NCI-H2107 (cell line): ENCODE measurements around the gene CPNE9.
"Not testable (repeated sequence)": the region's sequence is repeated elsewhere in the genome, so short reads cannot be mapped to it uniquely, and the experiment has no call there.

Experiments
- DNase-seq: peaks from one replicate; lab custom pipeline; 2025; lab: John Stamatoyannopoulos, UW

The CPNE9 gene

GRCh38 chr3:9748031-9748430 lies 44.4 kb downstream of the CPNE9 start:
- DNase-seq = no peak

DNA sequence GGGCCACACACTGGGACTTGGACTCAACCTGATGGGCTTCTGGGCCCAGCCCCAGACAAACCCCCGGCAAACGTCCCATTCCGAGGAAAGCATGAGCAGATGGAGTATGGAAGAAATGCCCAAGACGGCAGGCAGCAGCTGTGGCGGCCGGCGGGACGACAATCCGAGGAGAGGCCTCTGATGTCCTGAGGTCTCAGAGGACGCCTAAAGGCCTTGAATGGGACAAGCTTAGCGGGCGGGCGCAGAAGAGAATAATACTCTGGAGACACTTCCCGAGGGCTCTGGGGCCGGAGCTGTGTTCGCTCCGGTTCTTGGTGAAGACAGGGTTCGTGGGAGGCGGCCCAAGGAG lies 45.6 kb downstream of the CPNE9 start:
- DNase-seq = no peak

- peak; percentile 83 for DNase-seq
Observed at GRCh38 chr3:9749645-9750555, 46.3 kb downstream of the CPNE9 start, which contains the start of gene OGG1. TSS of gene OGG1 (plus strand) at chr3:9749952. CDS start at chr3:9750287, 335 bp downstream.

DNA sequence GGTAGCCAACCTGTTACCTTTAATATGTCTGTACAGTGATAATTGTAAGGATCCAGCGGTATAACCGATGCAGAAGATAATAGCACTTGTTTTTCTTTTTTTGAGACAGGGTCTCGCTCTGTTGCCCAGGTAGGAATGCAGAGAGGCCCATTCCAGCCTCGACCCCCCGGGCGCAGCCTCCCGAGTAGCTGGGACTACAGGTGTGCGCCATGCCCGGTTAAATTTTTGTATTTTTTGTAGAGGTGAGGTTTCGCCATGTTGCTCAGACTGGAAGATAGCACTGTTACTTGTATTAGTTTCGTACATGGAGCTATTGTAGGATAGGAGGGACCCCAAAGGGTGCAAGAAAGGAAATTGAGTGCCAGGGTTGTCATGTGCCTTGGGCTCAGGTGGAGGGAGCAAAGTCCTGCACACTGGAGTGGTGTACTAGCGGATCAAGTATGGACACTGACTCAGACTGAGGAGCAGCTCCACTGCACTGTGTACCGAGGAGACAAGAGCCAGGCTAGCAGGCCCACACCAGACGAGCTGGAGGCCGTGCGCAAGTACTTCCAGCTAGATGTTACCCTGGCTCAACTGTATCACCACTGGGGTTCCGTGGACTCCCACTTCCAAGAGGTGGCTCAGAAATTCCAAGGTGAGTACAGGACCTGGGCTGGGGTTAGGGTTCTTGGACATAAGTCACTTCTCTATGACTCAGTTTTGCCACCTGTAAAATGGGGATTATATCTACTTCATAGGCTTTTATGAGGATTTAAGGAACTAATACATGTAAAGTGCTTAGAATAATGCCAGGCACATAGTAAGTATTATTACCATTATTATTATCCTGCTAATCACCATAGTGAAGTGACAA lies 47.2 kb downstream of the CPNE9 start:
- no peak for DNase-seq

- no peak for DNase-seq
Observed at GRCh38 chr3:9754678-9755077, 51.0 kb downstream of the CPNE9 start.

DNA sequence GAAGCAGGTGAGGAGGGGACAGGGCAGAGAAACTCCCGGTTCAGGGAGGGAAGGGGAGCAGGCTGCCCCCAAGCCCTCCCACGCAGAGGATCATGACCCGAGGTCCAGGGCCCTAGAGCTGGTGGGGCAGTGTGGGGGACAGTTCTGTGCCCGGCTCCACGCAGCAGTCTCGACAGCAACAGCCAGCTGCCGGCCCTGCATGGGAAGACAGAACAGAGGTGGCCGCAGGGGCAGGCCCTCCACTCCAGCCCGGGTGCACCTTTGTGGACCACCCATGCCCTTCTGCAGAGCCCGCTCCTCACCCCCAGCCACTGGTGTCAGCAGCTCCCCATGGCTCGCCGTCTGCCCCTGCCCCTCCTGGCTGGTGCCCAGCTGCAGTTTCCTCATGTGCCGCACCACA lies 53.8 kb downstream of the CPNE9 start:
- no peak for DNase-seq

DNA sequence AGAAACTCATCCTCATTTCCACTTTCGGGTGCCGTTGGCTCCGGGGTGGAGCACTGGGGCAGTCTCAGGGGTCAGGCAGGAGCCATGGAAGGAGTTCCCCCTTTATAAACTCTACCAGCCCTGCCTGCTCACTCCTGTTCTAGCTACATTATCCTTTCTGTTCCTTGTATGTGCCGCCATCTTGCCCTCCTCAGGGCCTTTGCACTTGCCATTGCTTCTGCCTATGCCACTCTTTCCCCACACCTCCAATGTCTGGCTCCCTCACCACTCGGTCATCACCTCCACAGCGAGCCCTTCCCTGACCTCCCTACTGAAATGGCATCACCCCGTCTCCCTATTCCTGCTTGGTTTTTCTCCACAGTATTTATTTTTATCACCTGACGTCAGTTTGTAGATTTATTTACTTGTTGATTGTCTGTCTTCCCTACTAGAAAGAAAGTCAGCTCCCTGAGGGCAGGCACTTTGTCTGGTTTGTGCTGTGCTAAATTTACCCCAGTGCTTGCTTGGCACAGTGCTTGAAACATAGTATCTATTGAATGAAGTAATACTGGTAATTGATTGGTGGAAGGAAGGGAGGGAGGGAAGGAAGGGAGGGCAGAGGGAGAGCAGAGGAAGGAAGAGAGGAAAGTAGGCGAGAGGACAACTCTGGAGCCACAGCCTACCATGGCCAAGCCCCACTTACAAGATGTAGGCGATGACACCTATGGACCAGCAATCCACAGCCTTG lies 57.3 kb downstream of the CPNE9 start:
- DNase-seq = no peak

GRCh38 chr3:9761919-9762318 lies 58.3 kb downstream of the CPNE9 start:
- DNase-seq = no peak

DNA sequence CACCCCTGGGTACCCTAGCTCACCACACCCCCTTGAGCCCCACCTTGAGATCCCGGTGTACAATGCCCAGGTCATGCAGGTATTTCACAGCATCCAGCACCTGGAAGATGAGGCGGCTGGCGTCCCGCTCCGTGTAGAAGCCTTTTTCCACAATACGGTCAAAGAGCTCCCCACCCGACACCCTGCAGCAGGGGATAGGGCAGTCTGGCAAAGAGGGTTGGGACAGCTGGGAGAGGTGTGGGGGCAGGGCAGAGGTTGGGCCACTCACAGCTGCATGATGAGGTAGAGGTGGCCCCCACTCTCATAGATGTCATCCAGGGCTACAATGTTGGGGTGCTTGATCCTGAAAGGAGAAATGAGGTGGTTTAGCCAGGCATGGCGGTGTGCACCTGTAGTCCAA lies 59.2 kb downstream of the CPNE9 start:
- DNase-seq = no peak

DNA sequence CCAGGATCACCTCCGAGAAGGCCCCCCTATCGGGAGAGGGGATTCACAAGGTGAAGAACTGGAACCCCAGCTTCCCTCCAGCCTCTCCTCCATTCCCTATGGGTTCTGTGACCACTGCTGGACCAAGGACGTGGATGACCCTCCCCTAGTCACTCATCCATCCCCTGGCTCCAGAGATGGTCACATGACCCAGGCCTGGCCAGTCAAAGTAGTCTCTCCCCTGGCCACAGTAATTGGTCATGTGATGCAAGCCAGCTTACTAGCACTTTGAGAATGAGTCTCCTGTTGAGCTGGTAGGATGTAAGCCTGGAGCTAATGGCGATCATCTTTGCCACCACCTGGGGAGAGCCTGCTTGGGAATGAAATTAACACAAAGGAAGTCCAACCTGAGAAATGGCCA lies 62.2 kb downstream of the CPNE9 start:
- DNase-seq = no peak

- no peak for DNase-seq
Observed at GRCh38 chr3:9767418-9767817, 63.8 kb downstream of the CPNE9 start.

GRCh38 chr3:9768141-9768775 lies 64.6 kb downstream of the CPNE9 start:
- no peak for DNase-seq

GRCh38 chr3:9769012-9769411 lies 65.4 kb downstream of the CPNE9 start:
- DNase-seq = no peak

DNA sequence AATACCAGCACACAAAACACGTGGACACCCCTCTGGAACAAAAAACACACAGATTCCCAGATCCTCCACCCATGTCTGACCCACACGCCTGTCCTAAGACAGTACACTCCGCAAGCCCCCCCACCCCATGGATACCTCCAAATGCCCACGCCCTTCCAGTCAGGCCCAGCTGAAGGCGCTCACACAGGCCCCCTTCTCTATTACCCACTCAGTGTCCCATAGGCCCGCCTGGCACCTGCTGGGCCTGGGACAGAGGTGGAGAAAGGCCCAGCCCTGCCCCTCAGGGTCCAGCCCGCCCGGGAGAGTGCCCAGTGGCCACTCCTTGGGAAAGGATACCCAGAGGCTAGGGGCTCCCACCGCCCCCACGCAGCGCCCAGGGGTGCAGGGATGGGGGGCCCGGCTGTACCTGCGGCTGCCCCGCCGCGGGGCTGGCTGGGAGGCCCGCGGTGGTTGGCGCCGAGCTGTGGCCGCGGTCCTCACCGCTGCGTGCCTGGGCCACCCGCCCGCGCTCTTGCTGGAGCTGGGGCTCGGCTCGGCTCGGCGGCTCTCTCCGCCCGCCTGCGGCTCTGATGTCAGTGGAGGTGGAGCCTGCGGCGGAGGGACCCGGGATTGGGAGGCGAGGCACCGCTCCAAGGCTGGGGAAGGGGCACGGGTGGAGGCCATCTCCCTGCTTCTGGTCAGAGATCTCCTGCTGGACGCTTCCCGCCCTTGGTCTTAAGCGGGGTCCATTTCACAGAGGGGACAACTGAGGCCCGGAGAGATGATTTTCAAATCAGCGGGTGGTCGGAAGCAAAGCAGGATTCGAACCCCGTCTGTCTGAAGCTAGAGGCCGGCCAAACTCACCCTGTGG lies 66.0 kb downstream of the CPNE9 start, which contains the start of gene CAMK1:
Gene CAMK1 (minus strand): TSS at position 522 of the 850 bp plus-strand sequence. CDS start 2,198 bp downstream, outside the sequence.
- peak; percentile 23 for DNase-seq

DNA sequence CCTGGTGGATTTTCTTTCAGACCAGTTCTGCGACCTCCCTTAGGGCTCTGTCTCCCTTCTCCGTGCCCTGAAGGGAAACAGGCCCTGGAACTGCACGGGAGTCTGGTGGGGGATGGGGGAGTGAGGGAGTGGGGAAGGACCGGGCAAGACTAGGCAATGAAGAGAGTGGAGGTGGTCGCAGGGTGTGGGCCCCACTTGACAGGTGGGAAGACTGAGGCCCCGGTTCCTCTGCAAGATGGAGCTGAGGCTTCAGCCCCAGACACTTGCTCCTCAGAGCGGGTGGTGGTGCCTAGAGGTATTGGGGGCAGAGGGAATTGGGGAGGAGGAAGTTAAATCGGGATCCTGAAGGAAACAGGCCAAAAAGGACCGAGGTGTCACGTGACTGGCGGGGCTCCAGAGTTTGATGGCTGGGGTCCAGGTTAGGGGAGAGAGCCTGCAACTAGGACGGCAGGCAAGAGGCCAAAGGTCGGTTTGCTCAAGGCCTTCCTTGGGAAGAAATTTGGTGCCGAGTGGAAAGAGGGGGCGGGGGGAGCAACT lies 66.7 kb downstream of the CPNE9 start:
- no peak for DNase-seq

DNA sequence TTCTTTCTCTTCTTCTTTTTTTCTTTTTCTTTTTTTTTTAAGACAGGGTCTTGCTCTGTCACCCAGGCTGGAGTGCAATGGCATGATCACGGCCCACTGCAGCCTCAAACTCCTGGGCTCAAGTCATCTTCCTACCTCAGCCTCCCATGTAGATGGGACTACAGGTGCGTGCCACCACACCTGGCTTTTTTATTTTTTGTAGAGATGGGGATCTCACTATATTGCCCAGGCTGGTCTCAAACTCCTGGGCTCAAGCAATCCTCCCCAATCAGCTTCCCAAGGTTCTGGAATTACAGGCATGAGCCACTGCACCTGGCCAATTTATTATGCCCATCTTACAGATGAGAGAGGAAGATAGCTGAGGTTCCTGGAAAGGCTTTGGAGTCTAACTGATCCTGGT lies 67.4 kb downstream of the CPNE9 start:
- not testable (repeated sequence) for DNase-seq

DNA sequence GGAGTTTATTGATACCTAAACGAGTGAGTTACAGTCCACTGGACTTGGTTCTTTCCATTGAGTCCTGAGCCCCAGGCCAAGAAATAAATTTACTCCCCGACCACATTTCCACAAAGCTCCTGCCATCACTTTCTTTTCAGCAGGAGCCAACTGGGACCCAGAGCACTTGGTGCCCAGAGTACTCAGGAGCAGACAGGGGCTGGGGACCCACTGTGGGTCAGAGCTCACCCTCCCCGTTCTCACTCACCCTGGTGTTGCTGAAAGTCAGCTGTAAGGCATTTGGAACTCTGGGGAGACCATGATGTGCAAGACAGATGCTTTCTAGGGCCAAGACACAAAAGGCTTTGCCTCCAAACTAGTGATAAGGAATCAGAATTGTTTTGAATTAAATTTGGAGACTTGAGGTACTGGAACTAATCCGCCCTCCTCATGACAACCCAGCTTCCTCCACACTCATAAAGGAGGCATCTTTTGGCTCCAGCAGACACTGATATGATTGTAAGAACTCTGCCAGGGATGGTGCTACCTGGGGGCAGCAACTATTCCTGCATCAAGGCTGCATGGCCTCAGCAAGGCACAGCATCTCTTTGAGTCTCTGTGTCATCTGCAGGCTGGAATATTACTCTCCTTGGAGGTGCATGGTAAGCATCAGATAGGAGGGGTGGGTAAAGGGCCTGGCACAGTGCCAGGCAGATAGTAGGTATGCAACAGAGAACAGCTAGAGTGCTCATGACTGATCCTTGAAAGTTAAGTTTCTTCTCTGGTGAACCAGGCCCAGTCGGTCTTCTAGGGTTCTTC lies 73.5 kb downstream of the CPNE9 start:
- no peak for DNase-seq

DNA sequence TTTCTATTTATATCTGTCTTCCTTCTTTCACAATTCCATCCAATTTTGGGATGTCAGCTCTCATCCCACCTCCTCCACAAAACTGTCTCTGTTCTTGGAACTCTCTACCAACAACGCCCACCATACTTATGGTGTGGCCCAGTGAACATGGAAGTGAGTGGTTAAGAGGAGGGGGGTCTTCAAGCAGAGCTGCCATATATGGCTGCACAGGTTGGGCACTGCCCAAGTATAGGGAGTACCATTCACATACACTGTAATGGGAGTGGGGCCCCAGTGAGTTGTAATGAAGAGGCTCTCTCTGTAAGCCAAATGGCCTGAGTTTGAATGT lies 74.0 kb downstream of the CPNE9 start:
- DNase-seq = no peak

DNA sequence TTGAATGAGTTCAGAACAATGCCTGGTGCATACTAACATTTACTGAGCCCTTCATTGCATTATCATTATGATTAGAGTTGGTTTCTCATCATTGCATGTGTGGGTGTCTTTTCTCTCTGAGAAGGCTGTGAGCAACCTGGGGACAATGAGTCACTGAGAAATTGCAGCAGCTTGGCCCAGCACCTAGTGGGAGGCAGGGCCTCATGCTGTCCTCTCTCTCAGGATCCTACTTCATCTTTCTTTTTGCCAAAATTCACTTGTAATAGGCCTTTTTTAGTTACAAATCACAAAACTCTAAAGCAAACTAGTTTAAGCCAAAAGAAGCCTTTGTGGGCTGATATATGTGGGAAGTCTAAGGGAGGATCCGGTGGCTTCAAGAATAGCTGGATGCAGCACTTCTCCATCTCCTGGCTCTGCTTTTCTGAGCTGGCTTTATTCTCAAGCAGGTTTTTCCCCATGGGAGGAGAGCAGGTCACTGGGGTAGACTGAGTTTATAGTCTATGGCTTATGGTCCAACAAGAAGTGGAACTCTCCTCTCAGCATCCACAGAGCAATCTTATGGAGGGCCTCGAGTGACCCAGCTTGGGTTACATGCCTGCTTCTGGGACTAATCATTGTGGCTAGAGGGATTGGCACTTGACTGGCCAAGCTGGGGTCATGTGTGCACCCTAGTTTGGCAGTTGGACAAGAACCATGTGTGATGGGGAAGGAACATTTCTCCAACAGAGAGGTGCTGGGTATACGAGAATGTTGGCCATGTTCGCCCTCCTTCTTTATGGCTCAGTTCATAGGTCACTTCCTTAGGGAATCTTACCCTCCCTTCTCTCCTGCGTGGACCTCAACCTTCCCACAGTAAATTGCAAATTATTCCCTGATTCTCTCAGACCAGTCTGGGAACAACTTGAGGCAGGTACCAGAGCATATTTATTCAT lies 74.8 kb downstream of the CPNE9 start:
- no peak for DNase-seq
